Adrenal gland (tissue), 5 donors: Measurements from ENCODE around the gene PTPN14.

ENCODE experiments used
- CTCF ChIP-seq, 6 experiments: fragments of 450-650 bp in 4 of 6; fragments of 200-600 bp in 2 of 6; sonication (generic) in 1 of 6; IDR thresholded peaks; 1 replicate in 5 of 6; 2 replicates in 1 of 6; pipeline versions ENCODE4 v1.5.1 to v1.8.0; 2016 to 2021; ENCODE audit warnings: antibody characterized with exemption in 6 of 6, mild to moderate bottlenecking in 2 of 6, moderate library complexity in 1 of 6
- POLR2A ChIP-seq, 2 donors: fragments of 450-650 bp; IDR thresholded peaks; one replicate each; pipeline ENCODE4 v1.6.1; 2017; ENCODE audit warnings: antibody characterized with exemption in 2 of 2, mild to moderate bottlenecking in 2 of 2, moderate library complexity in 1 of 2
- donor health status: DM: no; HTN: no; CAD: no.

- no peak for TF ChIP-seq CTCF (IDR thresholded peaks at IDR 0.05)
- TF ChIP-seq POLR2A (IDR thresholded peaks at IDR 0.05), result no peak
These were observed 186.6 kb downstream of the PTPN14 start for GRCh38 chr1:214364786-214365295.
